ENCODE measurements around the gene RWDD3.

GRCh38 chr1:95252422-95252821 lies 18.4 kb downstream of the RWDD3 start:
- no peak for TF ChIP-seq CTCF (IDR thresholded peaks at IDR 0.05; ENCODE audit: insufficient read depth, low read length, poor library complexity, severe bottlenecking)
- TF ChIP-seq EZH2phosphoT487 (conservative IDR thresholded peaks at IDR 0.05; ENCODE audit: low read length): no peak

Measured in SU-DHL-6 (cell line).